AG04450 (cell line): Measurements from ENCODE around the gene ZMYND8. TPM values are rescaled to one million over a fixed set of nuclear protein-coding genes. Genes with fewer than 3 reads are reported as not detected.

Experiments
- CTCF ChIA-PET: fragments of 300-600, 350-600 bp; formaldehyde crosslinking; extraction: SDS; loops from one replicate; lab custom pipeline; 2022; ENCODE audit warnings: antibody characterized with exemption, inconsistent platforms; lab: Charles Lee
- POLR2A ChIA-PET: fragments of 350-600 bp; formaldehyde crosslinking; extraction: SDS; loops from one replicate; lab custom pipeline; 2021; ENCODE audit warnings: antibody characterized with exemption, inconsistent platforms; lab: Yijun Ruan, JAX
- DNase-seq: peaks from one replicate; pipeline ENCODE4 v3.0.0-alpha.2; 2011; ENCODE audit warnings: low read depth, low spot score
- H3K27ac ChIP-seq: one replicate; pipeline ENCODE4 v1.5.1; 2012; ENCODE audit warnings: low read depth, low read length, control low read depth
- H3K27me3 ChIP-seq: one replicate; pipeline ENCODE4 v1.6.0; 2012; ENCODE audit warnings: low read length; ENCODE audit not compliant: control insufficient read depth, insufficient read depth
- H3K4me3 ChIP-seq: 2 replicates; pipeline ENCODE4 v1.5.1; 2011; ENCODE audit warnings: mild to moderate bottlenecking, low read depth, low read length, control low read depth
- H3K9me3 ChIP-seq: 2 replicates; pipeline ENCODE4 v1.5.1; 2012; ENCODE audit warnings: low read length; ENCODE audit not compliant: control insufficient read depth, insufficient read depth
- CTCF ChIP-seq: IDR thresholded peaks from 2 replicates; pipeline ENCODE4 v1.5.1; 2011; ENCODE audit warnings: low read depth, low read length, control low read depth, inconsistent platforms
- polyA plus RNA-seq: library from polyadenylated mRNA; depleted of rRNA; stranded (reverse); fragments of >200 nt; gene quantifications from 2 replicates; pipeline ENCODE4 v1.2.3, GENCODE V29; 2011

The ZMYND8 gene
- polyA plus RNA-seq, 1 experiment = 23.1 TPM

GRCh38 chr20:47204008-47204849, 152.3 kb downstream of the ZMYND8 start:
- Histone ChIP-seq H3K9me3 (no peaks in the 10 kb centered on the region; the same call in 1 of the 2 replicates), H3K27ac (no peak overlapping the region), H3K27me3 (no peaks in the 10 kb centered on the region), H3K4me3 (no peak overlapping the region)
- ChIA-PET CTCF (interaction anchor here (1.0 to 4.8 kb wide), 6 partner anchors 8 to 456 kb away, joined by 3 to 69 read pairs (median 11); no protein-coding TSS in a partner anchor), POLR2A (no interaction called here)
- no peak for TF ChIP-seq CTCF
- DNase-seq = no peak

- TF ChIP-seq CTCF = no peak
- no peaks in the 10 kb centered on the region for H3K27me3 ChIP-seq
- no peak for DNase-seq
- H3K27ac ChIP-seq = no peak overlapping the region
- POLR2A ChIA-PET = no interaction called here
- H3K4me3 ChIP-seq = no peak overlapping the region
- CTCF ChIA-PET = interaction anchor here (0.9 to 4.8 kb wide), 5 partner anchors 9 to 418 kb away, joined by 3 to 69 read pairs (median 12); no protein-coding TSS in a partner anchor
- H3K9me3 ChIP-seq = no peaks in the 10 kb centered on the region; the same call in 1 of the 2 replicates
Observed at GRCh38 chr20:47202733-47203667, 153.5 kb downstream of the ZMYND8 start.

- H3K4me3 ChIP-seq = no peak overlapping the region
- POLR2A ChIA-PET = interaction anchor here (0.6 kb wide), 1 partner anchor 182 kb away, joined by 5 read pairs; no protein-coding TSS in a partner anchor
- no peak for TF ChIP-seq CTCF
- no peak for DNase-seq
- no peak overlapping the region for H3K27ac ChIP-seq
- CTCF ChIA-PET = interaction anchor here (0.5 to 2.9 kb wide), 4 partner anchors 183 to 475 kb away, joined by 3 to 20 read pairs (median 4); no protein-coding TSS in a partner anchor
- H3K9me3 ChIP-seq = no peaks in the 10 kb centered on the region; the same call in 1 of the 2 replicates
- no peaks in the 10 kb centered on the region for H3K27me3 ChIP-seq
Observed at GRCh38 chr20:47201074-47201730, 155.3 kb downstream of the ZMYND8 start.

GRCh38 chr20:47198996-47199552, 157.4 kb downstream of the ZMYND8 start:
- ChIA-PET CTCF (interaction anchor here (1.8 to 7.4 kb wide), 4 partner anchors 72 to 447 kb away, joined by 3 to 103 read pairs (median 6); no protein-coding TSS in a partner anchor), POLR2A (no interaction called here)
- Histone ChIP-seq H3K4me3 (no peak overlapping the region), H3K27ac (no peak overlapping the region), H3K9me3 (no peaks in the 10 kb centered on the region; the same call in 1 of the 2 replicates), H3K27me3 (no peaks in the 10 kb centered on the region)
- no peak for DNase-seq
- no peak for TF ChIP-seq CTCF
